ENCODE results near the gene TEKT3.

- no peak for TF ChIP-seq CTCF (IDR thresholded peaks at IDR 0.05; ENCODE audit: low read depth, low read length, missing input control)
- TF ChIP-seq EGR1 (IDR thresholded peaks at IDR 0.05; ENCODE audit: low read depth in 2 of 2), result no peak
- no peak for TF ChIP-seq REST (IDR thresholded peaks at IDR 0.05)
- no peak for TF ChIP-seq RAD21 (IDR thresholded peaks at IDR 0.05)
- no peak for TF ChIP-seq MAX (IDR thresholded peaks at IDR 0.05)
- no peak for TF ChIP-seq NR2F2 (IDR thresholded peaks at IDR 0.05)
Measured at GRCh38 chr17:15269087-15269779, 72.2 kb downstream of the TEKT3 start.
